GM19395 (cell line): ENCODE data around the gene ADARB2.
"Not testable (repeated sequence)": the region's sequence is repeated elsewhere in the genome, so short reads cannot be mapped to it uniquely, and the experiment has no call there.

Experiments
- ATAC-seq: cut with Tn5 transposase; IDR thresholded peaks from one replicate; pipeline ENCODE4 v1.9.1; 2021; ENCODE audit warnings: mild to moderate bottlenecking, moderate library complexity; ENCODE audit not compliant: unreplicated experiment

The ADARB2 gene

DNA sequence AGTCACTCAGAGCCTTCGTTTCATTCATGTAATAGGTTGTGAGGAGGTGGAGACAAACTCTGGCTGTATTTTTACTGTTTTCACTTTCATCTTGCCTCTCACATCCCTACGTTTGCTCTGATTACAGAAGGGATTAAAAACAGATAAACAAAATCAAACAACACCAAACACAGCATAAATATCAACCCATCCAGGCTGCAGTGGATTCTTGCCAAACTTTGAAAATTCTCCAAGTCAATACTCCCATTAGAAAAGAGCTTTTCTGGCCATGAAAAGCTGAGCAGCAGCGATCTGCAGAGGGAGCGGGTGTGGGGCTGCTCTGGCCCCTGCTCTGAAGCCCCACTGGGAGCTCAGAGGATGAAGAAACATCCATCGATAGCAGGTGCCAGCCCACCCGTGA, 397.9 kb downstream of the ADARB2 start:
- ATAC-seq: no peak

DNA sequence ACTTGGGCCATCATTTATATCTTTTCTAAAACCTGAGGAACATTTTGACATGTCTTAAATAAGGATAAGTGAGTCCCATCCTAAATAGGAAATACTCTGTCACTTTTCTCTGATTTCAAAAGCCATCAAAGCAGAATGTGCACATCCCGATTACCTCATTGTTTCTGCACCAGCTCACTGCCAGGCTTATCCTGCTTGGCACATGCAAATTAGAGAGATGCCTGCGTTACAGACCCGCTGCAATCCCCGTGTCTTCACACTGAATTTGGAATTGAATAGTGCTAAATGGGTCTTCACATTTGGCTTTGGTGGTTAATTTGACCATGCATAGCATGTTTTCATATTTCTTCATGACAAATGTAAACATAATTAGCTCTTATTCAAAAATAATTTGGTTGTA, 401.7 kb downstream of the ADARB2 start:
- no peak for ATAC-seq

DNA sequence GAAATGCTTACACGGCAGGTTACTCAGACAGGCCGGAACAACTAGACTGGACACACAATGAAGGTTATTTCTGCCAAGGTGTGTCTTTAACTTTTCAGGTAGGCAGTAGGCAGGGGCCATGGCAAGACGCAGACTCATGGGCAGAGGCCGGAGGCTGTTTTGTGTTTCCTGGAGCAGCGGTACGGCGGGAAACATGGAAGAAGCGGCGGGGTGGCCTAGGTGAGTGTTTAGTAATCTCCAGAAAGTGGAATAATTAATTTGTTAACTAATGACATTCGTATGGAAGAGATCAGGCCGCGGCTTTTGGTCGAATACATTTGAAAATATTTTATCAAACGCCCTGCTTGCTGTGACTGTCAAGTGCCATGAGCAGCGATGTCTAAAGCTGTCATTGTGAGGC, 403.3 kb downstream of the ADARB2 start:
- no peak for ATAC-seq

DNA sequence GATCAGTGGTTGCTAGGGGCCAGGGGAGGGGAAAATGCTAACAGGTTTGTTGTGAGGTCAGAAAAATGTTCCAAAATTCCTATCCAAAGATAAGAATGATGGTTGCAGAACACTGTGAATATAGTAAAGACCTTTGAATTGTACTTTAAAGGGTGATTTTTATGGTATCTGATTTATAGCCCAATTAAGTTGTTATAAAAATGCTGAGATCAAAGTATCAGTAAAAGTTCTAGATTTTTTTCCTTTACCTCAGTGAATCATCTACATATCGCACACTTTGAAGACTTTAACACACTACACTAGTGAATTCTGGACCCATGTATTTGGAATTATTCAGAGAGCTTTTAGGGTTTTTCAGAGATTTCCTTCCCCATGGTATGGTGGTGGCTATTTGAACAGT, 405.8 kb downstream of the ADARB2 start:
- no peak for ATAC-seq

DNA sequence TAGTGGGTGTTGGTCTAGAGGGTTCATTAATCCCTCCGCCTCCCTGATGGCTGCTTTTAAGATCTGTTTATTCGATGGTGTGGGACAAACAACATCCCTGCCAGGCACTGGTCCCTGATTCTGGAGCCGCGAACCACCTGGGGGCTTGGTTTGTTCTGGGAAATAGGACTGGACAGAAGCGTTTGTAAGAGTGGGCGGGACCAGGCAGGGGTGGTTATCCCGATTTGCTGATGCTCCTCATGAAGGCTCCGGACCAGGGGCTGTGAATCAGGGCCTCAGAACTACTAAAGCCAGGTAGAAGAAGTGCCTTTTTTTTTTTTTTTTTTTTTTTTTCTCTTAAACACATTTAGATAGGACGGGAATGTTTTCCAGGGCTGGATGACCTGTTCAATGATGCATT, 407.7 kb downstream of the ADARB2 start:
- ATAC-seq: no peak

DNA sequence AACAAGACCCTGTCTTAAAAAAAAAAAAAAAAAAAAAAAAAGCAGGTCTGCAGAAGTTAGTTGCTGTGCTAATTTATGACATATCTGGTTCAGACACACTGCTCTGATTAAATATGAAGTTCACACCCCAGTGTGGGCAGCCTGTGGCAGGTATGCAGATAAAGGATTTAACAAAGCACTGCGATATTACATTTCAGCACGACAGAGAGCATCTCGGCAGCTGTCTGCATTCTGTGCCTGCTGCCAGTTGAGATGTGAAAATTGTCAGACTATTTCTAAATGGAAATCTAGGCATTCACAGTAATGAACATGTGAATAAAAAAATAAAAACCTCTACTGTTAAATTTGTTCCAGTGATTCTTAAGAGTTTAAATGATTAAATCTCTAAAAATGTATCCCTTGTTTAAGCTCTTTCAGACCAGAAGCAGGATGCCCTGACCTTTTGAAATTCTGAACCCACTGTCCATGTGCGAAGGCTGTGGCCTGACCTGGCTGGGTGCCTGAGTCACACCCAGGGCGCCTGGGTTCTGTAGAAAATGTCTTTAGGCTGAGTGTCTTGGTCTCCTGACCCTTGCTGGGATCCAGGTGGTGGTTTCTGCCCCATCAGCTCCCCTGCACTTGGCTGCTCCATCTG, 408.2 kb downstream of the ADARB2 start:
- ATAC-seq: no peak

DNA sequence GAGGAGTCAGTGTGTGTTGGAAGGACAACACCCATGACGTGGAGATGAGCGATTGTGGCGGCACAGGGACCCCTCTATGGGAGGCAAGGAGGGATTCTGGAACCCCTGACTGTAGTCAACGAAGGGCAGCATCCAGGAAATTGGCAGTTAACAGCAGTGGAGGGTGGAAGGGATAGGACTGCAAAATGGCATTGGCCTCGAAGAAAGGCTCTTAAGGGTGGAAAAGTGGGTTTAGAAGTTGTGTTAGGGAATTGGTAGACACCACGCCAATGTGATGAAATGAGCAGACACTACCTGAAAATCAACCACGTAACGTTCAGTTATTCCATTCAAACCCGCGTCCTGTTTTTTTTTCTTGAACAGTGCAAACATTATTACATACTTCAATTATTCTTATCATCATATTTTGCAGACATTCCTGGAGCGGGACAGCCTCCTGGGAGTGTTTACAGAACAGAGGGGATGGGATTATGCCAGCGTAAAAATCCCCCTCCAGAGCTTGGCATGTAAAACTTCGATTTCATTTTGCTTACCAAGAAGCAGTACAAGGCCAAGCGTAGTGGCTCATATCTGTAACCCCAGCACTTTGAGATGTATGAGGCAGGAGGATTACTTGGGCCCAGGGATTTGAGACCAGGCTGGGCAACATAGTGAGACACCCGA, 409.0 kb downstream of the ADARB2 start:
- no peak for ATAC-seq

DNA sequence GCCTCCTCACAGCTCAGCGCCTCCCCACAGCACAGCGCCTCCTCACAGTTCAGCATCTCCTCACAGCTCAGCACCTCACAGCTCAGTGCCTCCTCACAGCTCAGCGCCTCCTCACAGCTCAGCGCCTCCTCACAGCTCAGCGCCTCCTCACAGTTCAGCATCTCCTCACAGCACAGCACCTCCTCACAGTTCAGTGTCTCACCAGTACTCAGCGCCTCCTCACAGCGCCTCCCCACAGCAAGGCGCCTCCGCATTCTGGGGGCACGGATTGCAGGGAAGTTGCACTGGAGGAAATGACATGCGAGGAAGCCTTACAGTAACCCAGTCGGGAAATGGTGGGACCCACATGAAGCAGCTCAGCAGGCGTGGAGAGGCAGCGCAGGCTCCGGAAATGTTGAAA, 409.6 kb downstream of the ADARB2 start:
- no peak for ATAC-seq

DNA sequence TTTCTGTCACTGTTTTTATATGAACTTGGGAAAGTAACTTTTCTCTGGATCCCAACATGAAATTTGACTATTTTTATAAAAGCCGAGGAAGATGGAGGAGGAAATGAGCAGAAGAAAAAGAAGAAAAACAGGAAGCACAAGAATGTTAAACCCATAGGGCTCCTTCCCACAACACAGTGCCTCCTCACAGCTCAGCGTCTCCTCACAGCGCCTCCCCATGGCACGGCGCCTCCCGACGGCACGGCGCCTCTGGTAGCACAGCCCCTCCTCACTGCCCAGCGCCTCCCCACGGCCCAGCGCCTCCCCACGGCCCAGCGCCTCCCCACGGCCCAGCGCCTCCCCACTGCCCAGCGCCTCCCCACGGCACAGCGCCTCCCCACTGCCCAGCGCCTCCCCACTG, 410.8 kb downstream of the ADARB2 start:
- not testable (repeated sequence) for ATAC-seq

DNA sequence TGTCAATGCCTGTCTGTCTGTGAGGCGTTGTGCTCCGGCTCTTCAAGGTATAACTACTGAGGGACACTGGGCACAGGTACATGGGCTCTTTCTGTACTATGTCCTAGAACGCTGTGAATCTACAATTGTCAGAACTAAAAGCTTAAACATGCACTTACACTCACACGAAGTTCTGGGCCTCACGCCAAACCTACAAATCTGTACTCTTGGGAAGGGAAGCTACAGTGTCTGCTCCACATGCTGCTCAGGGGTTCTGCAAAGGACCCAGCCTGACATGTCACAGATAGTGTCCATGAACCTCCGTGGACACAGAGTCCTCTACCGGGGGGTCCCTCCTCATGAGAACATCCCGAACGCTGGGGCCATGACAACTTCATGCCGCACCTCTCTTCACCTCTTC, 412.4 kb downstream of the ADARB2 start:
- ATAC-seq: no peak

DNA sequence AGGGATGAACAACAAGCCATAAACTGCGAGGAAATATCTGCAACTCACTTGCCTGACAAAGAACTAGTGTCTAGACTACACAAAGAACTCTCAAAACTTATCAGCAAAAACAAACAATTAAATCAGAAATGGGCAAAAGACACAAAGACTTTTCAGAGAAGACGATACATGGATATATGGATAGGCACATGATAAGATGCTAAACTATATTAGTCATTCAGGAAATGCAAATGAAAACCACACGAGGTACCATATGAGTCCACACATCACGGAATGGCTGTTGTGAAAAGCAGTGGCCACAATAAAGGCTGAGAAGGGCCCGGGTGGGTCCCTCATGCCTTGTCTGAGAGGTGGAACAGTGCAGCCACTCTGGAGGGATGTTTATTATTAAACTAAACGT, 413.4 kb downstream of the ADARB2 start:
- no peak for ATAC-seq

DNA sequence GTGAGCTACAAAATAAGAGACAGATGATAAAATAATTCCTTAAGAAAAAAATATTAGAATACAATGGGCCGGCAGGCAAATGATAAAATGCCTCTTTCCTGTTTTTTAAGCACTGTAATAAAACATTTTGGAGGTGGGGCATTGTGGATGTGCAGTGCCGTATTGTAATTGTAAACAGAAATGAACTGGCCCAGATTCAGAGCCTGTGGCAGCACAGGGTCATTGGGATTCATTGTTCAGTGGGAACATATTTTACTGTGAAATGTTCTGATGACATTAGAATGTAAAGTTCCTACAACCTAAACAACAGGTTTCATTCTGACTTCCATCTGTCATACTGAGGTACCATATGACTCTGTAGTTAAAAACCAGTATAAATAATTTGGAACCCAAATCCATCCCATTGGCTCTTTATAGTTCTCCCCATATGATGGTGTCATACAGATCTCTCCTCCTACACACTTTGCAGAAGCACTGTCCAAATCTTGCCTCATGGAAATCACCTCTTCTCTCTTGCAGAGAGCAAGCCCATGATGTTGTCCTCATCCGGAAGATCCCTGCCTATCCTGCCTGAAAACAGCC, 416.5 kb downstream of the ADARB2 start:
- ATAC-seq: no peak

DNA sequence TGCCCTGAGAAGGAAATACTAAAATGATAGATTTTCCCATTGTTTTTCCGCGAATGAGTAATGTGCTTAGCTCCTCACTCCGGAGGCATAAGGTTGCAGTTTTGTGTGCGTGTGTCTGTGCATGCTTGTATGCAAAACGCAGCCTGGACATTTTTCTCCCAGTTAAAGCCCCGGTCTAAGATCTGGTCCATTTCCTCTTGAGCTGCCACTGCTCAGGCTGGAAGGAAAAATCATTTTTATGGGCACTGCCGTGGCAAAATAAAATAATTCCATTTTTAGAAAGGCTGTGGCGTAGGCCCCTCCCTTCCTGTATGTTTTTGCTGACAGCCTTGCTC, 420.5 kb downstream of the ADARB2 start:
- ATAC-seq: no peak

DNA sequence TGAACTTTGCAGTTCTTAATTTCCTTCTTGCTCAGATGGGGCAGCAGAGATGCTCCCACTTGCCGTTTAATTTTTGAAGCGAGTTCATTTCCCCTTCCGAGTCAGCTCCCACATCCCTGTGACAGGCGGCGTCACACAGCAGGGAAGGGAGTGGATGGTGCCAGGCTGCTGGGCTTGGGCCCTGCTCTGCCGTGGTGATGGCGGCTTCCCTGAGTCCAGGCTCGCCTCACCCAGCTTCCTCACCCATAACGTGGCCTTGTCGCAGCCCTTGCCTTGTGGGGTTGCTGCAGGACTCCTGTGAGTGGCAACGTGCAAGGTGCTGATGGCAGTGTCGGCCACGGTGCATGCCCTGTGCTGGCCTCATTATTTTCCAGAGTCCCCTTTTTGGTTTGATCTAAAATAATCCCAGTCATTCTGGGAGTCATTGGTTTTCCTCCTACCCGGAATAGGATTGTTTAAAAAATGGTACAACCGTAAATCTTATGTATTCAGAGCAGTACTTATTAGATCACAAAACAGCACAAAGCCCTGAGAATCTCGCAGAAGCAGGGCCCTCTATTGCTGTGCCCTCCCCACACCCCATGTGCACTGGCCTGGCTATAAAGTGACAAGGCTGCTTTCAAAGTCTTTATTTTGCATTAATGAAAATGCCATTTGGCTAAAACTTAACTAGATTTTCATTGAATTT, 421.1 kb downstream of the ADARB2 start:
- no peak for ATAC-seq

DNA sequence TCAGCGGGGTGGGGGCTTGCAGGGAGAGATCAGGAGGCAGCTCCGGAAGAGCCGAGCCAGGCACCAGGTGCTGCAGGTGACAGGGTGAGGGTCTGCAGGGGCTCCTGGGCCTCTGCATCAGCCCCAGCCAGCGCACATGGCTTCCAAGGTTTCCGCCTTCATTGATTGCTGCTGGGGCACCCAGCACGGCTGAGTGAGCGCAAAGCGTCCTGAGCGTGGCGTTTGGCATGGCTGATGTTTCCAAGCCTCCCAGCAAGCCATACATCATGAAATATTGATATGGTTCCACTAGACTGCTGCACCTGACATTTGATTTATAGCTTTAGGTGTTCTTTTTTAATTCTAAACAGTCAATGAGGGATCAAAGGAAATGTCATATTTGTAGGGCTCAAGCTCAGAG, 422.1 kb downstream of the ADARB2 start:
- ATAC-seq: no peak

DNA sequence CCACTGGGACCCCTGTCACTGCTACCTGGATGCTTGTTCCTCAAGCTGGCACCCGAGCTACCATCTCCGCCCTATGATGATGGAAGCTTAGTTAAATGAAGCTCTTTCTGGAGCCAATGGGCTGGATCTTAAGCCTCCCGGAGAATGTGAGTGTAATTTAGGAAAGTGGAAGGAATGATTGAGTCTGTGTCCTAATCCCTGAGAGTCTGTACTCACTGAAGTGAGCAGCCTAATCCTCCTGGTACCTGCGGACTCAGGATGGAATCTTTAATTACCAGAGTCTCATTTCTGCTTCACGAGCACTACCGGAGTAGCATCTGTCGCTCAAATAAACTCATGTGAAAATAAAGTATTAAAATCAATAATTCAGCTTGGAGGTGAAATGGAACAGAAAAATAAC, 425.6 kb downstream of the ADARB2 start:
- no peak for ATAC-seq

DNA sequence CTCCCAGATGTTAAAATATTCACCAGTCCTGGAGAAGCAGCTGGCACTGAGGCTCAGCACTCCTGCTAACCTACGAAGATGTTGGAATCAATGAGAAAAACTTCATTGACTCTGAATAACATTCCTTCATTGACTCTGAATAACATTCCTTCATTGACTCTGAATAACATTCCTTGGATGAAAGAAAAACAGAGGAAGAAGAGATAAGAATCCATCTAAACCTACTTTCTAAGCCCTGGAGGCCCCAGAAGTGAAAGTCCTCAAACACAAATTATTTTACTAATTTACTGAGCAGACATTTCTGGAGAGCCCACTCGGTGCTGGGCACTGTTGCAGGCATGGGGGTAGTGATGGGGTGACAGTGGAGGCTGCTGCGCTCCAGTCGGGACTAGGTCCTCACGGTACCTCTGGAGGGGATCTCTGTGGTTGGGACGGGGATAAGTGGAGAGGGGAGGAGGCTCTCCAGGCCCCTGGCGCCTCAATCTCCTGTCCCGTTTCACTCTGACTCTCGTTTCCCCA, 427.0 kb downstream of the ADARB2 start:
- no peak for ATAC-seq

DNA sequence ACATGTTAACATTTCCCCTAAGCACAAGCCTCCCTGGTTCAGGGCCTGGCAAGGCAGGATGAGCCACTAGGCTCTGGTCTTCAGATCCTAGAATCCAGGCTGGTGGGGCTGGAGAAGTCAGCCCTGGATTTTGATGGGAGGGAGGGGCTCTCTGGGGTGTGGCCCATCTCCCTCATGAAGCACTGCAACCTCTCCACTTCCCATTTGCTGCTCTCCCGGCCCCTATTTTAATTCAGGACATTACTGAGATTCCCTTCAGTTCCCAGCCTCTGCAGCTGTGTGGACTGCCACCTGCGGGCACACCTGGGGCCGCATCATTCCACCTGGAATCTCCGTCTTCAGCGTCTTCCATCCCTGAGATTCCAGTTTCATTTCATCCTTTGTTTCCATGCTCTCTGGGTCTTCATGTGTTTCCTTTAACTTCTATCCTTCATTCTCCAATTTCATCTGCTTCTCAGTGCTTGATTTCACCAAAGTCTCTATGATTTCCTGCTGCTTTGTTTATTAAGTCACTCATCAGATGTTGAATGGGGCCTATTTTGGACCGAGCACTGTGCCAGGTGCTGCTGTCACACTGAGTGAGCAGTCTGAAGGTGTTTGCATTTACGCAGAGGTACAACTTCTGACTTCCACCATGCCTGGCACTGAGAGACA, 427.6 kb downstream of the ADARB2 start:
- no peak for ATAC-seq

DNA sequence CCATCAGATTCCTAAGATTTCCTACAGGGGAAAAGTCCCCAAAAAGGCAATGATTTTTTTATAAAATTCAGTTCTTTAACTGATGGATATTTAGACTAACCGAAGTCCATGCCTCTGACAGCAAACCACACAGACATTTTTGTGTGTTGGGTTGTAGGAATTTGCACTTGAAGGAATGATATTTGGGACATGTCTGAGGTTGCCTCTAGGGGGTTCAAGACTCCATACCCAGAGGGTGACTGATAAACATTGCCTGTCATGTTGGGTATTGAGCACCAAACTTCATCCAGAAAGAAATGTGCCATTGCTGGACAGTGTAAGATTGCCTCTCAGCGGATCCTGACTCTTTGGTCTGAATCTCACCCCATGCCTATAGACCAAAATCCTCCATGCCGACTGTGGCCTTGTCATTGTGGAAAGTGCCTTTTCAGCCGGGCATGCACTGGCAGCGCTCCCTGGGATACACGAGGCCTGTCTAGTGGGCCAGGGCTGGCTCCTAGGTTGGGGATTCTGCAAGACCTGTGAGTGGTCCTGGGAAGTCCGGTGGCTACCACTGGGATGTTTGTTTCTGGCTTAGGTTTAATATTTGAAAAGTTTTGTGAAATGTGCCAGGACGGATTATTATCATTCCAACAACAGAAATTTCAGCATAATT, 428.2 kb downstream of the ADARB2 start:
- no peak for ATAC-seq

DNA sequence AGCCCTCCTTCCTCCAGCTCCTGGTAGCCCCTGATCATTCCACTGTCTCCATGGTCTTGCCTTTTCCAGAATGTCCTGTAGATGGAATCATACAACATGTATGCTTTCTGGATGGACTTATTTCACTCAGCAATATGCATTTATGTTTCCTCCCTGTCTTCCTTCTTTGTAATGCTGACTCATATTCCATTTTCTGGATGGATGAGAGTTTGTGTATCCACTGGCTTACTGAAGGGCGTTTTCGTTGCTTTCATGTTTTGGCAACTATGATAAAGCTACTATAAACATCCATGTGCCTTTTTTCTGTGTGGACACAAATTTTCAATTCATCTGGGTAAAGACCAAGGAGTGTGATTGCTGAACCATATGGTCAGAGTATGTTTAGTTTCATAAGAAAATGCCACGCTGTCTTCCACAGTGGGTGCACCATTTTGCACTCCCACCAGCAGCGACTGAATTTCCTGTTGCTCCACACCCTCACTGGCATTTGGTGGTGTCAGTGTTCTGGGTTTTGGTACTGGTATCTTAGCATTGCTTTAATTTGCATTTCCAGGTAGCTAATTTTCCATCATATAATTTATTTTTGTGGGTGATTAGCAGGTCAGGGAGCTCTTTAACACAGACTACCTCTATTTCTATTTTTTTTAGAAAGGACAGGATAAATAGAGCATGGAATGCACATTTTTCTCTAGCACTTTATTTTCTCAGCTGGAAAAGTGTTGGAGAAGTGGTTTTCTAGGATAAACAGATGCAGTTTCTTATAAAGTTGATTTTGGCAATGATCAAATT, 429.0 kb downstream of the ADARB2 start:
- no peak for ATAC-seq
